Astrocyte of the cerebellum (primary cell): ENCODE data around the gene STRBP.

Experiments used
- DNase-seq: peaks from one replicate; pipeline ENCODE4 v3.0.0-alpha.2; 2011; ENCODE audit warnings: low read depth
- H3K4me3 ChIP-seq: 2 replicates; pipeline ENCODE4 v1.5.1; 2011; ENCODE audit warnings: mild to moderate bottlenecking, low read depth, low read length, moderate library complexity
- CTCF ChIP-seq: IDR thresholded peaks from 2 replicates; pipeline ENCODE4 v1.5.1; 2012; ENCODE audit warnings: low read length, low read depth, moderate library complexity, mild to moderate bottlenecking; ENCODE audit errors: missing control alignments
- in situ Hi-C: cut with HindIII; loops from 2 replicates; pipeline ENCODE4 v1.10.0; 2017; ENCODE audit warnings: low sequenced_read_pairs

Gene STRBP

GRCh38 chr9:123263227-123263626, 5.2 kb downstream of the STRBP start:
- no peak for TF ChIP-seq CTCF
- no peak overlapping the region for H3K4me3 ChIP-seq
- DNase-seq: no peak
- in situ Hi-C loops: no loop called here

GRCh38 chr9:123262338-123262737, 6.0 kb downstream of the STRBP start:
- H3K4me3 ChIP-seq: no peak overlapping the region
- no peak for TF ChIP-seq CTCF
- DNase-seq: no peak
- in situ Hi-C loops: no loop called here

GRCh38 chr9:123261006-123261677, 7.2 kb downstream of the STRBP start:
- in situ Hi-C loops: no loop called here
- no peak for TF ChIP-seq CTCF
- no peak for DNase-seq
- no peak overlapping the region for H3K4me3 ChIP-seq

GRCh38 chr9:123260340-123260739, 8.0 kb downstream of the STRBP start:
- no peak for DNase-seq
- in situ Hi-C loops: no loop called here
- no peak for TF ChIP-seq CTCF
- H3K4me3 ChIP-seq: no peak overlapping the region

GRCh38 chr9:123257276-123257675, 11.1 kb downstream of the STRBP start:
- TF ChIP-seq CTCF: no peak
- no peak for DNase-seq
- H3K4me3 ChIP-seq: no peak overlapping the region
- in situ Hi-C loops: no loop called here

- no peak for DNase-seq
- no peak for TF ChIP-seq CTCF
Measured at GRCh38 chr9:123255718-123256117, 12.7 kb downstream of the STRBP start.

More at GRCh38 chr9:123255718-123256117, 12.7 kb downstream of the STRBP start:
- H3K4me3 ChIP-seq: no peak overlapping the region
- in situ Hi-C loops: no loop called here
